Breast epithelium (tissue), 3 donors: Measurements from ENCODE around the gene RRAD.

Experiments used
- POLR2A ChIP-seq: fragments of 450-650 bp; IDR thresholded peaks from one replicate; pipeline ENCODE4 v1.6.1; 2016; ENCODE audit warnings: antibody characterized with exemption, mild to moderate bottlenecking, moderate library complexity
- POLR2AphosphoS5 ChIP-seq, 3 donors: sonication (generic); formaldehyde crosslinking; IDR thresholded peaks; one replicate each; pipeline ENCODE4 v1.6.1; 2017; ENCODE audit warnings: antibody characterized with exemption in 3 of 3
- TF ChIP-seq, protein P1 (sequence below), 3 donors: fragments of 450-650 bp; IDR thresholded peaks; one replicate each; pipeline ENCODE4 v1.5.1; 2016 to 2017; ENCODE audit warnings: antibody characterized with exemption in 3 of 3, mild to moderate bottlenecking in 3 of 3, moderate library complexity in 3 of 3

DNA sequence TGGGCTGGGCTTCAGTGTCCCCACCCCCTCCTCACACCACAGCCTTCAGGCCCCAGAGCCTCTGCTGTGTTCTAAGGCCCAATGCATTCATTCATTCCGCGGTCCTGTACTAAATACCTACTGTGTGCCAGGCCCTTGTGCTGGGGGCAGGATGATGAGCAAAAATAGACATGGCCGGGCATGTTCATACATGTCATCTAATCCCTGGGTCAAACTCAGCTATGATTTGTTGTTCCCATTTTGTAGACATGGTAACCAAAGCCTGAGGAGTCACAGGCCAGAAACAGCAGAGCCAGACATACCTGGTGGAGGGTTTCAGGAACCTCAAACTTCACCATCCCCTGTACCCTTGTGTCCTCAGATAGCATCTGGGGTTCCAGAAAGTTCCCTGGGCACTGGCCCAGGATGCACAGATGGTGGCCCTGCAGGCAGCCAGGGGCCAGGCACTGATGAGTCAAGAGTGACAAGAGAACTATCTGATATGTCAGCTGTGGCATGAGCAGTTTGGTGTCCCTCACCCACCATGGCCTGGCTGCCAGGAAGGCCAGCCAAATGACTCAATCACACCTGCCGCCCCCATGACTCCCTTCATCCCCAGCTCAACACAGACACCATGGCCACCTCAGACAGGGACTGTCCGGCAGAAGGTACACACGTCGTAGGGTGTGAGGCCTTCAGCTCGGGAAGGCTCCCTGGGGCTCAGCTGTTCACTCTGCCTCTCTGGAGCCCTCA is 2.7 kb upstream of the RRAD start:
- TF ChIP-seq, protein P1, sequence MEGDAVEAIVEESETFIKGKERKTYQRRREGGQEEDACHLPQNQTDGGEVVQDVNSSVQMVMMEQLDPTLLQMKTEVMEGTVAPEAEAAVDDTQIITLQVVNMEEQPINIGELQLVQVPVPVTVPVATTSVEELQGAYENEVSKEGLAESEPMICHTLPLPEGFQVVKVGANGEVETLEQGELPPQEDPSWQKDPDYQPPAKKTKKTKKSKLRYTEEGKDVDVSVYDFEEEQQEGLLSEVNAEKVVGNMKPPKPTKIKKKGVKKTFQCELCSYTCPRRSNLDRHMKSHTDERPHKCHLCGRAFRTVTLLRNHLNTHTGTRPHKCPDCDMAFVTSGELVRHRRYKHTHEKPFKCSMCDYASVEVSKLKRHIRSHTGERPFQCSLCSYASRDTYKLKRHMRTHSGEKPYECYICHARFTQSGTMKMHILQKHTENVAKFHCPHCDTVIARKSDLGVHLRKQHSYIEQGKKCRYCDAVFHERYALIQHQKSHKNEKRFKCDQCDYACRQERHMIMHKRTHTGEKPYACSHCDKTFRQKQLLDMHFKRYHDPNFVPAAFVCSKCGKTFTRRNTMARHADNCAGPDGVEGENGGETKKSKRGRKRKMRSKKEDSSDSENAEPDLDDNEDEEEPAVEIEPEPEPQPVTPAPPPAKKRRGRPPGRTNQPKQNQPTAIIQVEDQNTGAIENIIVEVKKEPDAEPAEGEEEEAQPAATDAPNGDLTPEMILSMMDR (IDR thresholded peaks at IDR 0.05) = no peak
- TF ChIP-seq POLR2A (no peak), POLR2AphosphoS5 (IDR thresholded peaks at IDR 0.05) (no peak)
